Fibroblast of lung (primary cell): ENCODE data around the gene SRSF2. TPM values are rescaled to one million over a fixed set of nuclear protein-coding genes. Genes with fewer than 3 reads are reported as not detected.
A peak's percentile ranks its signal among the peaks of the same experiment; 100 is the strongest.

Source experiments
- DNase-seq, 2 donors: peaks; one replicate each; pipeline versions ENCODE4 v3.0.0 to v3.0.0-alpha.2; 2010; ENCODE audit warnings: low read depth in 2 of 2
- H2AFZ ChIP-seq: 2 replicates; pipeline ENCODE4 v1.5.1; 2012; ENCODE audit warnings: low read length, control low read depth, inconsistent platforms
- H3K27ac ChIP-seq: 2 replicates; pipeline ENCODE4 v1.5.1; 2011; ENCODE audit warnings: low read length, control low read depth; ENCODE audit not compliant: insufficient read depth
- H3K27me3 ChIP-seq: 2 replicates; pipeline ENCODE4 v1.5.1; 2011; ENCODE audit warnings: mild to moderate bottlenecking, low read length; ENCODE audit not compliant: control insufficient read depth, insufficient read depth
- H3K36me3 ChIP-seq: 2 replicates; pipeline ENCODE4 v1.5.1; 2011; ENCODE audit warnings: low read length; ENCODE audit not compliant: control insufficient read depth, insufficient read depth
- H3K4me1 ChIP-seq: 2 replicates; pipeline ENCODE4 v1.5.1; 2011; ENCODE audit warnings: low read length; ENCODE audit not compliant: control insufficient read depth, insufficient read depth; ENCODE audit errors: extremely low read depth
- H3K4me2 ChIP-seq: 2 replicates; pipeline ENCODE4 v1.5.1; 2011; ENCODE audit warnings: low read length, control low read depth; ENCODE audit not compliant: insufficient read depth; ENCODE audit errors: extremely low read depth
- H3K4me3 ChIP-seq, 4 experiments: fragments of 200-600 bp in 1 of 4; sonication (generic) in 1 of 4; replicated peaks in 1 of 4; 2 replicates each; pipeline ENCODE4 v1.5.1; 2011 to 2016; ENCODE audit warnings: low read length in 4 of 4, low read depth in 3 of 4, mild to moderate bottlenecking in 3 of 4, control low read depth in 2 of 4, inconsistent platforms in 1 of 4, mixed read lengths in 1 of 4; ENCODE audit not compliant: insufficient read depth in 1 of 4; ENCODE audit errors: control extremely low read depth in 1 of 4
- H3K79me2 ChIP-seq: 2 replicates; pipeline ENCODE4 v1.5.1; 2012; ENCODE audit warnings: mild to moderate bottlenecking, low read length, inconsistent platforms; ENCODE audit not compliant: control insufficient read depth, insufficient read depth
- H3K9ac ChIP-seq: 2 replicates; pipeline ENCODE4 v1.5.1; 2011; ENCODE audit warnings: mild to moderate bottlenecking, low read length, control low read depth; ENCODE audit not compliant: insufficient read depth
- H3K9me3 ChIP-seq: 2 replicates; pipeline ENCODE4 v1.5.1; 2012; ENCODE audit warnings: low read depth, low read length; ENCODE audit not compliant: control insufficient read depth, insufficient read depth
- H4K20me1 ChIP-seq: 2 replicates; pipeline ENCODE4 v1.5.1; 2011; ENCODE audit warnings: low read length; ENCODE audit not compliant: control insufficient read depth, insufficient read depth; ENCODE audit errors: extremely low read depth
- EZH2 ChIP-seq: IDR thresholded peaks from 2 replicates; pipeline ENCODE4 v1.5.1; 2012; ENCODE audit warnings: low read length, control low read depth, mild to moderate bottlenecking; ENCODE audit errors: missing control alignments
- polyA plus RNA-seq, 2 donors: library from polyadenylated mRNA; depleted of rRNA in 1 of 2; stranded (reverse) in 1 of 2; unstranded in 1 of 2; fragments of >200 nt; gene quantifications; 2 replicates each; pipeline ENCODE4 v1.2.1, GENCODE V29; 2011 to 2012; ENCODE audit warnings: missing spikeins in 1 of 2
- total RNA-seq: library from RNA; depleted of rRNA; stranded (reverse); fragments of >200 nt; gene quantifications from 2 replicates; pipeline ENCODE4 v1.2.1, GENCODE V29; 2014
- TF ChIP-seq, protein P1 (sequence below), 2 donors: IDR thresholded peaks in 1 of 2; conservative IDR thresholded peaks in 1 of 2; 1 replicate in 1 of 2; 2 replicates in 1 of 2; pipeline ENCODE4 v1.5.1; 2011 to 2012; ENCODE audit warnings: low read length in 2 of 2, control low read depth in 1 of 2, inconsistent platforms in 1 of 2, low read depth in 1 of 2, mild to moderate bottlenecking in 1 of 2

SRSF2 gene
- total and polyA plus RNA-seq, 2 donors (not counting 1 experiment from before 2014, with no cell fraction given) = 77.5 to 203 TPM

DNA sequence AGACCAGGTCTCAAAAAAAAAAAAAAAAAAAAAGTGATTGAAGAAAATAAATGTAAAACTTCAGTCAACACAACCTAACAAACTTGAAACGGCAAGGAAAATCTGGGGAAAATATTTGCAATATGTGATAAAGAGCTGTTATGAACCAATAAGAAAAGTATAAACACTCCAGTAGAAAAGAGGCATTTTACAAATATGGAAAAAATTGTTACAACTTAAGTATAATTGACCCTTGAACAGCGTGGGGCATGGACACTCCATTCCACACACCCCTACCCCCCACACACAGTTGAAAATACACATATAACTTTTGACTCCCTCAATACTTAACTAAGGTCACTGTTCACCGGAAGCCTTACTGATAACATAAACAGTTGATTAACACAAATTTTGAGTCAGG, 21.4 kb upstream of the SRSF2 start:
- Histone ChIP-seq H3K4me2 (no peak overlapping the region), H3K4me3 (no peak overlapping the region), H3K9me3 (no peaks in the 10 kb centered on the region), H3K9ac (no peak overlapping the region), H3K4me1 (no peaks in the 10 kb centered on the region), H2AFZ (no peak overlapping the region), H3K27me3 (no peaks in the 10 kb centered on the region), H4K20me1 (no peaks in the 10 kb centered on the region), H3K36me3 (peaks cover 2% of the 10 kb centered on the region), H3K27ac (no peak overlapping the region), H3K79me2 (no peaks in the 10 kb centered on the region)
- DNase-seq = no peak
- TF ChIP-seq EZH2 = no peak
- TF ChIP-seq, protein P1, sequence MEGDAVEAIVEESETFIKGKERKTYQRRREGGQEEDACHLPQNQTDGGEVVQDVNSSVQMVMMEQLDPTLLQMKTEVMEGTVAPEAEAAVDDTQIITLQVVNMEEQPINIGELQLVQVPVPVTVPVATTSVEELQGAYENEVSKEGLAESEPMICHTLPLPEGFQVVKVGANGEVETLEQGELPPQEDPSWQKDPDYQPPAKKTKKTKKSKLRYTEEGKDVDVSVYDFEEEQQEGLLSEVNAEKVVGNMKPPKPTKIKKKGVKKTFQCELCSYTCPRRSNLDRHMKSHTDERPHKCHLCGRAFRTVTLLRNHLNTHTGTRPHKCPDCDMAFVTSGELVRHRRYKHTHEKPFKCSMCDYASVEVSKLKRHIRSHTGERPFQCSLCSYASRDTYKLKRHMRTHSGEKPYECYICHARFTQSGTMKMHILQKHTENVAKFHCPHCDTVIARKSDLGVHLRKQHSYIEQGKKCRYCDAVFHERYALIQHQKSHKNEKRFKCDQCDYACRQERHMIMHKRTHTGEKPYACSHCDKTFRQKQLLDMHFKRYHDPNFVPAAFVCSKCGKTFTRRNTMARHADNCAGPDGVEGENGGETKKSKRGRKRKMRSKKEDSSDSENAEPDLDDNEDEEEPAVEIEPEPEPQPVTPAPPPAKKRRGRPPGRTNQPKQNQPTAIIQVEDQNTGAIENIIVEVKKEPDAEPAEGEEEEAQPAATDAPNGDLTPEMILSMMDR (conservative IDR thresholded peaks at IDR 0.05 in 1 of 2, IDR thresholded peaks at IDR 0.05 in 1 of 2; ENCODE audit: low read depth in 1 of 2, low read length in 2 of 2) = no peak

DNA sequence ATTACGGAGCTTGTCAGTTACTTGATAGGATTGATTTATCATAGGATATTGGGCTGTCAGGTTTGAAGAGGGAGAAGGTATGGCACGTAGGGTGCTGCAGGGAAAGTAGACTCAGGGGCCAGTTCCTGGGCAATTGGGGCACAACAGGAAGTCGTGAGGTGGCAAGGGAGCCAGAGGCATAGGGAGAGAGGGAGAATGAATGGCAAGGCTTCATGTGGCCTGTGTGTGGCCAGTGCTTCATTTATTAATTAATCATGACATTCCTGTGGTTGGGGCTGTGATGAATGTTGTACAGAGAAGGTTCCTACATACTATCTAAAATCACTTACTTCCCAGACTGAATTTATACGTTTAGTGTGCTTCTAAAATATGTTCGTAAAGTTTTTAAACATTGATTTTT, 20.1 kb upstream of the SRSF2 start:
- no peak for TF ChIP-seq EZH2
- TF ChIP-seq, protein P1 (conservative IDR thresholded peaks at IDR 0.05 in 1 of 2, IDR thresholded peaks at IDR 0.05 in 1 of 2; ENCODE audit: low read depth in 1 of 2, low read length in 2 of 2) = no peak
- Histone ChIP-seq H3K4me2 (no peak overlapping the region), H4K20me1 (no peaks in the 10 kb centered on the region), H3K27me3 (no peaks in the 10 kb centered on the region), H3K27ac (no peak overlapping the region), H3K9ac (no peak overlapping the region), H3K4me1 (no peaks in the 10 kb centered on the region), H2AFZ (no peak overlapping the region), H3K4me3 (no peak overlapping the region), H3K9me3 (no peaks in the 10 kb centered on the region), H3K79me2 (no peaks in the 10 kb centered on the region), H3K36me3 (peaks cover 2% of the 10 kb centered on the region)
- DNase-seq = peak in 1 of 2 donors; percentile 25

DNA sequence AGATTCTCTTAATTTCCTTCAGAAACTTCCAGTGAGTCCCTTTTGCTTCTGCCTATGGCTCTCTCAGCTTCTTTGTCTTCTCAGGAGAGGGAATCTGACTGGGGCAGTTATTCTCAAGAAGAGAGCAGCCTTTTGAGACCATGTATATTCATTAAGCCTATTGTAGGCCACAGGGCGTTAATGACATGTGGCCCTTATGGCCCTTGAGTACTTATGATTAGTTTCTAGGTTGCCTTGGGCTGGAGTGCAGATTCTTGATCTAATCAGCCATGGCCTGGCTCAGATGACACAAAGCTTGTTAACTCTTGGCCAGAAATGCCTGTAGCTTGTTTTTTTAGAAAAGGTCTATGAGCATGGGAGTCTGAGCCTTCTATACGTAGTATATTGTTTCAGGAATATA, 18.2 kb upstream of the SRSF2 start:
- H3K4me3 ChIP-seq = no peak overlapping the region
- H3K79me2 ChIP-seq = no peaks in the 10 kb centered on the region
- H2AFZ ChIP-seq = no peak overlapping the region
- H3K27ac ChIP-seq = no peak overlapping the region
- no peaks in the 10 kb centered on the region for H3K4me1 ChIP-seq
- H3K9ac ChIP-seq = no peak overlapping the region
- no peaks in the 10 kb centered on the region for H4K20me1 ChIP-seq
- H3K27me3 ChIP-seq = no peaks in the 10 kb centered on the region
- H3K36me3 ChIP-seq = peaks cover 2% of the 10 kb centered on the region
- no peak for DNase-seq
- no peak overlapping the region for H3K4me2 ChIP-seq
- H3K9me3 ChIP-seq = no peaks in the 10 kb centered on the region
- TF ChIP-seq, protein P1 (conservative IDR thresholded peaks at IDR 0.05 in 1 of 2, IDR thresholded peaks at IDR 0.05 in 1 of 2; ENCODE audit: low read depth in 1 of 2, low read length in 2 of 2) = no peak
- TF ChIP-seq EZH2 = no peak
